Gastroesophageal sphincter (tissue), 3 donors: ENCODE measurements around the gene CCL13.

Experiments
- CTCF ChIP-seq, 4 experiments: fragments of 200-600 bp in 2 of 4; fragments of 450-650 bp in 2 of 4; sonication (generic) in 1 of 4; IDR thresholded peaks; one replicate each; pipeline ENCODE4 v1.5.1; 2017 to 2019; ENCODE audit warnings: antibody characterized with exemption in 4 of 4, mild to moderate bottlenecking in 2 of 4, moderate library complexity in 2 of 4
- EP300 ChIP-seq: sonication (generic); formaldehyde crosslinking; IDR thresholded peaks from one replicate; pipeline ENCODE4 v1.6.1; 2017; ENCODE audit warnings: antibody characterized with exemption, mild to moderate bottlenecking
- POLR2A ChIP-seq, 2 donors: fragments of 450-650 bp; IDR thresholded peaks; one replicate each; pipeline ENCODE4 v1.6.1; 2017; ENCODE audit warnings: antibody characterized with exemption in 2 of 2, mild to moderate bottlenecking in 2 of 2, moderate library complexity in 1 of 2

GRCh38 chr17:34401165-34401564 is 44.9 kb downstream of the CCL13 start:
- TF ChIP-seq POLR2A (IDR thresholded peaks at IDR 0.05), result no peak
- TF ChIP-seq CTCF (IDR thresholded peaks at IDR 0.05), result no peak
- TF ChIP-seq EP300, result no peak
